IPS-NIHi7 (cell line): ENCODE results near the gene APOA4.

ENCODE experiments used
- DNase-seq: peaks from one replicate; pipeline ENCODE4 v3.0.0; 2012; ENCODE audit warnings: mixed read lengths; ENCODE audit errors: extremely low spot score

APOA4 gene

GRCh38 chr11:116823031-116823843 is at the start of gene APOA4:
TSS of gene APOA4 (minus strand) at chr11:116823304. CDS start at chr11:116823191, 113 bp downstream.
- no peak for DNase-seq

GRCh38 chr11:116871248-116871647 is 48.1 kb upstream of the APOA4 start:
- no peak for DNase-seq

DNA sequence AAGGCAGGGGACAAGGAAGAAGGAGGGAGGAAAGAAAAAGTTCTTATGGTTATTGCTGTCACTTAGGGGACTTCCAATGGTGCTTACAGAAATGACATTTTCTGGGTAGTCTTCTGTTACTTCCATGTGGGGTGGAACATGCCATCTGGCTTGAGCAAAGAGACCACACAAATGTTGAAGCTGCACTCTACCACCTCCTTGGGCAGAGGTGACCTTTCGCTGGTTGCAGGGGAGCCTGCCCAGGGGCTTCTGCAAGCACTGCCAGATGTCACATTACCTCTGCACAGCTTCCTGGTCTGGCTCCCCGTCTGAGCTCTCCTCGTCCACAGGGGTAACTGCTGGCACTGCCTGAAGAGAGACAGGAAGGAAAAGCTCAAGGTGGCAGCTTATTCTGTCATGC is 47.0 kb upstream of the APOA4 start:
- no peak for DNase-seq

GRCh38 chr11:116869610-116870009 is 46.5 kb upstream of the APOA4 start:
- no peak for DNase-seq

- no peak for DNase-seq
Observed at GRCh38 chr11:116868066-116868465, 45.0 kb upstream of the APOA4 start.

DNA sequence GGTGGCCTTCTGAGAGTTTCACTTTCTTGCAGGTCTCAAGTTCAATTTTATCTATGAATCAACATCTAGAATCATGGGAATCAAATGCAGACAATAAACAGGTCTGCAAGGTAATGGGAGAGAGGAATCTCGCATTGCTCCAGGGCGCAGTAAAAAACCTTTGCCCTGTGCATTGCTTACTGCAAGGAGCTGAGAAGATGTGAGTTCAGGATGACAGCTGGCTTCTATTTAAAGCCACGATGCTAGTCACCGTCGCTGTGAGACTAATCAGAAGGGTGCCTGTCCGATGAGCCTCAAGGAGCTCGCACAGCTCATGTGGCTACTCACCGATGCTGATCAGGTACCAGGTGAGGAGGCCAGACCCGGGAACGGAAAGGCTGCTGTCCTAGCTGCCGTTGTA is 44.5 kb upstream of the APOA4 start:
- DNase-seq, result no peak

DNA sequence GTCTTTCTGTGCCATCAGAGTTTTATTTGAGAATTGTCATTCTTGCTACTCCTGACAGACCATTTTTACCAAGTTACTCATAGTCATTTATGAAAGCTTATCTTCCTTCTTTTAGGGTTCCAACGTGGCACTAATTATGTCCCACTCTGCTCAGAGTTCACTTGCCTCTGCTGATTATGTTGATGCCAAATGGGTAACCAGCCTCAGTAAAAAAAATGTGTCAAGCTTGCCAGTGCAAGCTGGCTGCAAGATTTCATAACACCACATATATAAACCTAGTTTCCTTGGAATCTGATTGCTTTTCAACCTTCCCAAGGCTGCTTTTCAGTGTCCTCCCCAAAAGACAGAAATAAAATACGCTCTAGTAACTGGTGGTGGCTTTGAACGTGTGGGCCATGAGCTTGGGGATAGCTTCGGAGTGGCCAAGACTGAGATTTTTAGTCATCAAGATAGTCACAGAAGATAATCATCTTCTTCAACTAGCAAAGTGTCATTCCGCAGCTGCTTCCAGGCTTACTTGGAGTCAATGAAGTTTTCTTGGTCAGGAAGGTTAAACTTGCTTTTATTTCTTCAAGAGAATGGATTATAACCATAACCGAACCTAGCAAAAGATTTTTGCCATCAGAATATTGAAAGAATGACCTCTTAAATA is 43.8 kb upstream of the APOA4 start:
- no peak for DNase-seq

- no peak for DNase-seq
Observed at GRCh38 chr11:116865696-116866095, 42.6 kb upstream of the APOA4 start.

DNA sequence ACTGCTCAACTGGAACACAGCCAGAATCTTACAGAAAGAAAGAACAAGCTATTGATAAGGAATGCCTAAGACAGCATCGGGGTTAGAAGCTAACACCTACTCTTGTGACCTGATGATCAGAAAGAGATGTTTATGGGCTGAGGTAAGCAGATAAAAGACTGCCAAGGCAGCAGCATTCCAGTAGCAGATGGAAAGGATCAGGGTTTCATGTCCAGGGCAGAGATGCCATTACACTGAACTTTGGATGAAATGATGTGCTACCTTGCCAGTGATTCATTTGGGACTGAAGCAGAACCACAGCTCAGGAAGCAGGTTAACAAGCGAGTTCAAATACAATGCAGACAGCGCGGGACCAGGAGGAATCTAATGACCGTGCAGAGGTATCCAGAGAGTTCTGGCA is 41.4 kb upstream of the APOA4 start:
- no peak for DNase-seq

DNA sequence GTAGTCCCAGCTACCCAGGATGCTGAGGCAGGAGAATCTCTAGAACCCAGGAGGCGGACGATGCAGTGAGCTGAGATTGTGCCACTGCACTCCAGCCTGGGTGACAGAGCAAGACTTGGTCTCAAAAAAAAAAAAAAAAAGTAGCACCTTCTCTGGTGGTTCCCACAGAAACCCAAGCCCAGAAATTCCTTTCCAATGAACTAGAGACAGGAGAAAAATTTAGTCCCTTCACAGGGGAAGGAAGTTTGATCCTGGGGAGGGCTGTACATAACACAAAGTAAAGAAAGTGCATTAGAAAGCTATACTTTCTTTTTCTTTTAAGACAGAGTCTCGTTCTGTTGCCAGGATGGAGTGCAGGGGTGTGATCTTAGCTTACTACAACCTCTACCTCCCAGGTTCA is 39.8 kb upstream of the APOA4 start:
- DNase-seq, result no peak

DNA sequence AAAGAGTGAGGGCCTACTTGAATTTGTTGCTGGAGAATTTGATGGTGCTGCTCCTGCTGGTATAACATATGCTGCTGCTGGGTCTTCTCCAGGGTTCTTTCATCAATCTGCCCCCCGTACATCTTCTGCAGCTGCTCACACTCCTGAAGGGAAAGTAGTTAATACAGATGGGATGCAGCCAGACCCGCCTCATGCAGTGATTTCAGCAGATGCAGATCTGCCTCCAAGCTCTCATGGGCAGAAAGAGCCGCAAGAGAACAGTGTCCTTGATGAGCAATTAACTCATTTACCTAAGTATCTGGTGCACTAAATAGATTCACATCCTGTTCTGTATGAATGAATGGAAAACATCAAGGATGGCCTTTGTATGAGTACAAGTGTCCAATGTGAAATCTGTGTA is 39.1 kb upstream of the APOA4 start:
- DNase-seq, result no peak

DNA sequence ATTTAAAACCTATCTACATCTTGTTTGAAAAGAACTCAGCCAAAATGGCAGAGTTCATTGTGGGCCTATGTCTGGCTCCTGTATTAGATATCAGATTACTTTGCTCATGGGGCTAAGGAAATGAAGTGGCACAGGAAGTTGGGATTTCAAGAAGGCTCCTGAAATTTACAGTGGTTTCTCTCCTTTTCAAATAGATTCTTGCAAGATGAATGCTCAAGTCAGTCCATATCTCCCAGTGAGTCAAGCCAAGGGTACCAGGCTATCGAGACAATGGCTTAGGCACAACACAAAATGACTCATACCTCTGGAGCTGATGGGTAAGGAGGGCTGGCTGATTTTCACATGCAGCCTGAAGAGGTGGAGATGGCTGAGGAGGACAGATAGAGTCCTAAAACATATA is 38.4 kb upstream of the APOA4 start:
- DNase-seq, result no peak

GRCh38 chr11:116860303-116860702 is 37.2 kb upstream of the APOA4 start:
- DNase-seq, result no peak

GRCh38 chr11:116859175-116859574 is 36.1 kb upstream of the APOA4 start:
- DNase-seq, result no peak

GRCh38 chr11:116857936-116858335 is 34.8 kb upstream of the APOA4 start:
- DNase-seq, result no peak

DNA sequence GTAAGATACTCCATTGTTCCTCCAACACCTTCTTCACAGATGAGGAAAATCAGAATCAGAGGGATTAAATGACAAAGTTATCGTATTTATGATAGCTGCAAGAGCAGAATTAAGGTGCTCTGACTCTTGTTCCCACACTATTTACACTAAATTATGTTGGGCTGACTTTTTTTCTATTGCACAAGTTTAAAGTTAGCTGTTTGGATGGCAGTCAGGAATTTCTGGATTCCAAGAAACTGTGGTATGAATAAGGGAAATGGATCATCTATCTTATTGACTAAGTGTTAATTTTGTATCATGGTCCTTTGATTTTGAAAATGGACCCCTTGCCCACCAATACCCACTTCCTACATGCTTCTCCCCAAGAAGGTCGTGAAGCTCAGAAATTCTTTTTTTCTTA is 34.2 kb upstream of the APOA4 start:
- DNase-seq, result no peak

- DNase-seq, result no peak
Observed at GRCh38 chr11:116856423-116856822, 33.3 kb upstream of the APOA4 start.

DNA sequence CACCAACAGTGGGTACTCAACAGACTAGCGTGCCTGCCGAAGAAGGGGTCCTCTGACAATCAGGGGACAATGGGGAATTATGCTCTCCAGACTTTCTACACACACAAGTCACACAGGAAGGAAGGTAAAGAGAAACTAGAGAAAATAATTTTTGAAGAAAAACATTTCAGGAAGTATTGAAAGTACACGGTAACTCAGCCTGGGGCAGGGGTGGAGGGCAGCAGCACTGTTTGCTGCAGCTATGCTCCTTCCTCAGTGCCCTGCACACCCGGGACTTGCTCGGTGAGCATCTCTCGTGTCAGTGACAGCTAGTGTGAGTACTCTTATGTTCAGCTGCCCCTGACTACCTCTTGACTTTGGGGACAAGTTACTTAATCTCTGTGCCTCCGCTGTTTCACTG is 32.3 kb upstream of the APOA4 start:
- DNase-seq, result no peak

DNA sequence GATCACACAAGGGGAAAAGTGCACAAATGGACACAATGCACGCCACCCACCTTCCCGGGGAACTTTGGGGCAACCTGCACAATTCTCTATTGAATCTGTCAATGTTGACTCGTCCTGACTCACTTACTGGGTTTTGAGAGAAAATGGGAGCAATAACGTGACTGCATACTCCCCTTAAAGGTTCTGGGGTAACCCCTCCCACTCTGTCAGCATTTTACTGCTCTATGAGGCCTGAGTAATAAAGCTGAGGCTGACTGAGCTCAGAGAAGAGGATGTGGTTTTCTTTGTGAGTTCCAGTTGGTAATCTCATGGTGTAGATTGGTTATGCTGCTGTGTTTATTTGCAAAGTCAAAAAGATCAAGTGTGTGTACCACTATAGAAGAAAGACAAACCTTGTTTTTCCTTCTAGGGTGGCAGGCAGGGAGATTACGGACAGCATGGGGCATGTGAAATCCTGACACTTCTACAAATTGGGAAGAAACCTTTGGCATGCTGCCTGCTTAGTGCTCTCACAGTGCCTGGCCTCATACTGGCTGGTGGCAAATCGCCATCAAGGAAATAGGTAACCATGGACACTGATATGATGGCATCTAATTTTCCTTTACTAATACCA is 30.5 kb upstream of the APOA4 start:
- no peak for DNase-seq

- DNase-seq, result no peak
Observed at GRCh38 chr11:116852261-116853031, 29.3 kb upstream of the APOA4 start.

GRCh38 chr11:116851626-116852025 is 28.5 kb upstream of the APOA4 start:
- DNase-seq, result no peak

DNA sequence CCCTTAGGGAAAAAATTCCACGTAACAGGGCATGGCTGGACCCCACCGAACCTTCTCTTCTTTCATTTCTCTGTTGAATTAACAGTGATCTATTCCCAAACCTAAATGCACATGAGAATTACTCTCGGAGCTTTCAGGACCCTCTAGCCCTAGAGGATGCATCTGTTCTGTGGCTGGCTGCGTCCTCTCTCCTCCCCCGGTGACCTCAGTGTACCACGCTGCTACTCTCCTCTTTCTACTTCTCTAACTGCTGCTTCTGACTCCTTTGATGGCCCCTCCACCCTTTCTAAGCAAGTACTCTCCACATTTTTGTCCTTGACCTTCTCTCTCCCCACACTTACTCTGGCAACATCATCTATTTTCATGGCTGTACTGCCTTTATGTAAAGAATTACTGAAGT is 26.4 kb upstream of the APOA4 start:
- no peak for DNase-seq
